Measurements from ENCODE around the gene CNKSR3. TPM values are rescaled to one million over a fixed set of nuclear protein-coding genes. Genes with fewer than 3 reads are reported as not detected.

The CNKSR3 gene
- total and polyA plus RNA-seq, 8 donors, result 10.5 to 33.2 (median 29.8) TPM

GRCh38 chr6:154468760-154469159 lies 41.7 kb downstream of the CNKSR3 start:
- H3K4me1 ChIP-seq, result no peaks in the 10 kb centered on the region
- no peak overlapping the region for H3K27ac ChIP-seq
- no peaks in the 10 kb centered on the region for H3K9me3 ChIP-seq
- H3K27me3 ChIP-seq, result no peaks in the 10 kb centered on the region
- DNase-seq, result no peak
- no peaks in the 10 kb centered on the region for H3K36me3 ChIP-seq
- no peak overlapping the region for H3K4me3 ChIP-seq
- intact Hi-C loops (cut with DNase I), result no loop called here
- ATAC-seq, result no peak
- TF ChIP-seq, protein P1, sequence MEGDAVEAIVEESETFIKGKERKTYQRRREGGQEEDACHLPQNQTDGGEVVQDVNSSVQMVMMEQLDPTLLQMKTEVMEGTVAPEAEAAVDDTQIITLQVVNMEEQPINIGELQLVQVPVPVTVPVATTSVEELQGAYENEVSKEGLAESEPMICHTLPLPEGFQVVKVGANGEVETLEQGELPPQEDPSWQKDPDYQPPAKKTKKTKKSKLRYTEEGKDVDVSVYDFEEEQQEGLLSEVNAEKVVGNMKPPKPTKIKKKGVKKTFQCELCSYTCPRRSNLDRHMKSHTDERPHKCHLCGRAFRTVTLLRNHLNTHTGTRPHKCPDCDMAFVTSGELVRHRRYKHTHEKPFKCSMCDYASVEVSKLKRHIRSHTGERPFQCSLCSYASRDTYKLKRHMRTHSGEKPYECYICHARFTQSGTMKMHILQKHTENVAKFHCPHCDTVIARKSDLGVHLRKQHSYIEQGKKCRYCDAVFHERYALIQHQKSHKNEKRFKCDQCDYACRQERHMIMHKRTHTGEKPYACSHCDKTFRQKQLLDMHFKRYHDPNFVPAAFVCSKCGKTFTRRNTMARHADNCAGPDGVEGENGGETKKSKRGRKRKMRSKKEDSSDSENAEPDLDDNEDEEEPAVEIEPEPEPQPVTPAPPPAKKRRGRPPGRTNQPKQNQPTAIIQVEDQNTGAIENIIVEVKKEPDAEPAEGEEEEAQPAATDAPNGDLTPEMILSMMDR (IDR thresholded peaks at IDR 0.05), result no peak

- TF ChIP-seq, protein P1 (IDR thresholded peaks at IDR 0.05), result no peak
- Histone ChIP-seq H3K27me3 (no peaks in the 10 kb centered on the region), H3K9me3 (no peaks in the 10 kb centered on the region), H3K4me3 (no peak overlapping the region), H3K36me3 (no peaks in the 10 kb centered on the region), H3K27ac (no peak overlapping the region), H3K4me1 (no peaks in the 10 kb centered on the region)
- ATAC-seq (no peak), DNase-seq (no peak)
- intact Hi-C loops (cut with DNase I), result no loop called here
These were observed 43.4 kb downstream of the CNKSR3 start for GRCh38 chr6:154466971-154467679.

- no peaks in the 10 kb centered on the region for H3K27me3 ChIP-seq
- H3K36me3 ChIP-seq, result no peaks in the 10 kb centered on the region
- H3K4me1 ChIP-seq, result no peaks in the 10 kb centered on the region
- ATAC-seq (no peak), DNase-seq (no peak)
- H3K9me3 ChIP-seq, result no peaks in the 10 kb centered on the region
- TF ChIP-seq, protein P1 (IDR thresholded peaks at IDR 0.05), result no peak
- intact Hi-C loops (cut with DNase I), result no loop called here
- H3K27ac ChIP-seq, result no peak overlapping the region
- H3K4me3 ChIP-seq, result no peak overlapping the region
These were observed 44.3 kb downstream of the CNKSR3 start for GRCh38 chr6:154466139-154466538.

GRCh38 chr6:154463573-154464419 lies 46.7 kb downstream of the CNKSR3 start:
- Histone ChIP-seq H3K4me3 (no peak overlapping the region), H3K27ac (no peak overlapping the region), H3K4me1 (no peaks in the 10 kb centered on the region), H3K27me3 (no peaks in the 10 kb centered on the region), H3K9me3 (no peaks in the 10 kb centered on the region), H3K36me3 (no peaks in the 10 kb centered on the region)
- DNase-seq (no peak), ATAC-seq (no peak)
- intact Hi-C loops (cut with DNase I), result no loop called here
- TF ChIP-seq, protein P1 (IDR thresholded peaks at IDR 0.05), result no peak

GRCh38 chr6:154462425-154462824 lies 48.1 kb downstream of the CNKSR3 start:
- TF ChIP-seq, protein P1 (IDR thresholded peaks at IDR 0.05), result no peak
- H3K9me3 ChIP-seq, result no peaks in the 10 kb centered on the region
- H3K4me1 ChIP-seq, result no peaks in the 10 kb centered on the region
- no peaks in the 10 kb centered on the region for H3K36me3 ChIP-seq
- no peak overlapping the region for H3K27ac ChIP-seq
- intact Hi-C loops (cut with DNase I), result no loop called here
- H3K27me3 ChIP-seq, result no peaks in the 10 kb centered on the region
- DNase-seq (no peak), ATAC-seq (no peak)
- no peak overlapping the region for H3K4me3 ChIP-seq
